Measurements from ENCODE around the gene CAPZA1. TPM values are rescaled to one million over a fixed set of nuclear protein-coding genes. Genes with fewer than 3 reads are reported as not detected.

Gene CAPZA1
- total RNA-seq, 1 experiment from 2014 or later: 273 TPM

- Histone ChIP-seq H3K4me1 (ENCODE audit: insufficient read depth, low read length) (no peaks in the 10 kb centered on the region), H3K27ac (ENCODE audit: low read length) (no peak overlapping the region), H4K20me1 (ENCODE audit: low read length) (no peaks in the 10 kb centered on the region), H2AFZ (ENCODE audit: low read length) (no peak overlapping the region), H3F3A (ENCODE audit: low read length, unreplicated experiment) (no peaks in the 10 kb centered on the region), H3K79me2 (ENCODE audit: low read length) (no peaks in the 10 kb centered on the region), H3K27me3 (ENCODE audit: low read length) (no peaks in the 10 kb centered on the region), H3K36me3 (ENCODE audit: low read depth, low read length) (peaks cover 2% of the 10 kb centered on the region), H3K4me2 (ENCODE audit: low read length) (no peak overlapping the region), H3K9ac (ENCODE audit: low read length) (no peak overlapping the region), H3K9me2 (replicated peaks; ENCODE audit: low read length) (no peaks in the 10 kb centered on the region), H3K4me3 (ENCODE audit: low read length) (no peak overlapping the region), H3K9me3 (ENCODE audit: low read length) (no peaks in the 10 kb centered on the region)
- TF ChIP-seq EZH2 (IDR thresholded peaks at IDR 0.05; ENCODE audit: low read length, unreplicated experiment) (no peak), CTCF (conservative IDR thresholded peaks at IDR 0.05; ENCODE audit: low read depth, low read length) (no peak), EZH2phosphoT487 (IDR thresholded peaks at IDR 0.05; ENCODE audit: borderline replicate concordance, low read length) (no peak)
- BruUV-seq (replicated peaks): no TSS peak
- ATAC-seq (no peak), DNase-seq (no peak)
- intact Hi-C loops (cut with micrococcal nuclease): no loop called here
- CTCF ChIA-PET: no interaction called here
- POLR2A ChIA-PET (ENCODE audit: unreplicated experiment): no interaction called here
Measured at GRCh38 chr1:112686835-112687234, 67.2 kb downstream of the CAPZA1 start.

DNA sequence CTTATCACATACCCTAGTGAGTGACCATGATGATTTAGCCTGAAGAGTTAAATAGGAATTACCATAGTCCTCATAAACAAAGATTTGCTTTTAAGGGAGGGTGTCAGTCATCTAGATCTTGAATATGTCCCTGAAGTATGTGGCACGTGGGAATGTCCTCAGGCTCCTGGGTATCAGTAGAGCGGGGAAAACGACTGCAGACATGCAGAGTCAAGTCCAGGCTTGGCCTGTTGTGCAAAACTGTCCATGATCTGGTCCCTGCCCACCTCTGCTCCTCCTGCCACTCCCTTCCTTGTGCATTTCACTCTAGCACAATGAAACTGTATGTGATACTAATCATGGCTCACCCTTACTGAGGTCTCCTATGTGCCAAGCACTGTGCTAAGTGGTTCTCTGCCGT lies 67.7 kb downstream of the CAPZA1 start:
- no peak for DNase-seq
- BruUV-seq (replicated peaks): no TSS peak
- intact Hi-C loops (cut with micrococcal nuclease): no loop called here

More for the DNA sequence above, 67.7 kb downstream of the CAPZA1 start:
- no peaks in the 10 kb centered on the region for H3K79me2 ChIP-seq (ENCODE audit: low read length)
- H3K9me2 ChIP-seq (replicated peaks; ENCODE audit: low read length): no peaks in the 10 kb centered on the region
- H3K9me3 ChIP-seq (ENCODE audit: low read length): no peaks in the 10 kb centered on the region
- no peak overlapping the region for H3K27ac ChIP-seq (ENCODE audit: low read length)
- no peak overlapping the region for H3K4me3 ChIP-seq (ENCODE audit: low read length)
- peaks cover 2% of the 10 kb centered on the region for H3K36me3 ChIP-seq (ENCODE audit: low read depth, low read length)
- no peaks in the 10 kb centered on the region for H3K27me3 ChIP-seq (ENCODE audit: low read length)
- POLR2A ChIA-PET (ENCODE audit: unreplicated experiment): no interaction called here
- ATAC-seq: no peak
- no peak overlapping the region for H2AFZ ChIP-seq (ENCODE audit: low read length)
- no peak overlapping the region for H3K9ac ChIP-seq (ENCODE audit: low read length)
- CTCF ChIA-PET: no interaction called here
- no peaks in the 10 kb centered on the region for H4K20me1 ChIP-seq (ENCODE audit: low read length)
- TF ChIP-seq EZH2phosphoT487 (IDR thresholded peaks at IDR 0.05; ENCODE audit: borderline replicate concordance, low read length) (no peak), EZH2 (IDR thresholded peaks at IDR 0.05; ENCODE audit: low read length, unreplicated experiment) (no peak), CTCF (conservative IDR thresholded peaks at IDR 0.05; ENCODE audit: low read depth, low read length) (no peak)
- no peaks in the 10 kb centered on the region for H3K4me1 ChIP-seq (ENCODE audit: insufficient read depth, low read length)
- H3K4me2 ChIP-seq (ENCODE audit: low read length): no peak overlapping the region
- no peaks in the 10 kb centered on the region for H3F3A ChIP-seq (ENCODE audit: low read length, unreplicated experiment)

All from PC-3 (cell line).